Skin of body (tissue), 2 donors: Measurements from ENCODE around the gene SDE2. TPM values are rescaled to one million over a fixed set of nuclear protein-coding genes. Genes with fewer than 3 reads are reported as not detected.
"Not testable (repeated sequence)": the region's sequence is repeated elsewhere in the genome, so short reads cannot be mapped to it uniquely, and the experiment has no call there.

Experiments
- DNase-seq: peaks from one replicate; lab custom pipeline; 2025; lab: John Stamatoyannopoulos, UW
- total RNA-seq: library from RNA; depleted of rRNA; stranded (reverse); fragments of >200 nt; gene quantifications from one replicate; pipeline ENCODE4 v1.2.3, GENCODE V29; 2014

SDE2 gene
- total RNA-seq, 1 donor from 2014 or later: 35.0 TPM

DNA sequence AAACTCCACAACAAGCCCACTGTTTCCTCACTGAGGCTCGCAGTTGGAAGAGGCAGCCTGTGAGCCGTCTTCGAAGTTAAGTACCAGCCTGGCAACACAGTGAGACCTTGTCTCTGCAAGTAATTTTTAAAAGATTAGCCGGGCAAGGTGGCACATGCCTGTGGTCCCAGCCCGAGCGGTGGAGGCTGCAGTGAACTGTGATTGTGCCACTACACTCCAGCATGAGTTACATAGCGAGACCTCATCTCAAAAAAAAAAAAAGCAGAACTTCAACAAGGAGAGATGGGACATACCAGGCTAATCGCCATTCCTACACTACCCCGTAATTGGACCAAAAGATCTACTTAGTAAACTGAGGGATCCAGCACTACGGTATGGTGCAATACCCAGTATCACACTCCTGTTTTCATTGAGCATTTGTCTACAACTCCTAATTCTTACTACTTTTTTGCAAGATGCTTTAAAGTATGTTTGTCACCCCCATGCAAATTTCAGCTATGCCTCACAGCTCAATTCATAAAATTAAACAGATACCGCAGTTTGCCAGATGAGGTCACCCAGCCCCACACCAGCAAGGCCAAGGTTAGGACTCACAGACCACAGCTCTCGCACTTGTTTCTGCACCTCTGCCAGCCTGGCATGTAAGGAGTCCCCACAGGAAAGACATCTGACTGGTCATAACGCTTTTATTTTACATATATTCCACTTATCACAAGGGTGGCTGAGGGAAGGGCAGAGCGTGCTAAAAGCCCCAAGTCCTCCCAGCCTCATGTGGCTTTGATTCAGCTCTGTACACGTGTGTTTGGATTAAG is 21.0 kb downstream of the SDE2 start:
- no peak for DNase-seq

- DNase-seq: not testable (repeated sequence)
These were observed 24.0 kb downstream of the SDE2 start for GRCh38 chr1:225975146-225975545.

DNA sequence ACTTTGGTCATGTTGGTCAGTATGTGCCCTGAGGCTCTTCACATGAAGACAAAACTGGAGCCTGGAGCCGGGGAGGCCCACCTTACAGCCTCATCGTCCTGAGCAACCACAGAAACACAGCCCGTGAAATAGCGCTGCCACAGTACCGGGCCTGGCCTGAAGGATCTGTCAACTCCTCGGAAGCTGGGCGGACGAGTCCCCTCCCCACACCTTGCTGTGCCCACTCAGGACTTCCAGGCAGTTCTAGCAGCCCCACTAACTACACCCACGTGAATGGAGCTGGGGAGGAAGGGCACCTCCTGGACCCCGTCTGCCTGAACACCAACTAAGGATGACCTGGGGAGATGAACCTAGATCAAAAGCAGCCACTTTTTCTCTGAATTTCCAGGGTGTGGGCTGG is 24.7 kb downstream of the SDE2 start:
- no peak for DNase-seq

GRCh38 chr1:225973158-225973557 is 26.0 kb downstream of the SDE2 start:
- DNase-seq: no peak

DNA sequence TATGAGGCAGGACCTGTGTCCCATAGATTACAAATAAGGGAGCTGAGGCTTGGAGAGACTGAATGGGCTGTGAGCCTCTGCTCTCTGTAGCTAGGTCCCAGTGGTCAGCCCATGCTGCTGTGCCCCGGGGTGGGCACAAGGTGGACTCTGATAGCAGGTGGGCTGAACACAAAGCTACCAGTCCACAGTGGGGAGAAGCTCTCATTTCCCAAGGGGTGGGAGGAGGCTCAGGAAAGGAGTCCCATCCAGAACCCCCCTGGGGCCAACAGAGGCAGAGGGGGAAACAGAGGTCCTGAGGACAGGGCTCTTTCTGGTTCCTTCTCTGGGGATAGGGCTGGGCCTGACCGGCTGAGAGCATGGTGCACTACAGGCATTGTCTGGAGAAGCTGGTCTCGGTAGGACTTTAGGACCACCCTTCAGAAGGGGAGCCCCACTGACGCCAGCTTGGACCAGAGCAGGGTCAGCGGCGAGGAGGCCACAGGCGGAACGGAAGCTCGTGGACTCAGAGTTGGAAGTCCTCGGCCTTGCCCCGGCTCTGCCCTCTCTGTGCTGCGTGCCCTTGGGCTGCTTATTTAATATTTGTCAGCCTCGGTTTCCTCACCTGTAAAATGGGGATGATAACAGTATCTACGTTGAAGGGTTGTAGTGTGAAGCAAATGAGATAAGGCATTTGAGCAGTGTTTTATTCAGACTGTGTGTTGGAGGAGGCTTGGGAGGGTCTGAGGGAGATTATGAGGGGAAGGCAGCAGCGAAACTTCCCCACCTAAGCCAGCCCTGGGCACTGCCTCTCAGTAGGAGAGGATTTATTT is 26.6 kb downstream of the SDE2 start:
- DNase-seq: no peak

- not testable (repeated sequence) for DNase-seq
These were observed 28.5 kb downstream of the SDE2 start for GRCh38 chr1:225970592-225971157.

GRCh38 chr1:225969751-225970150 is 29.4 kb downstream of the SDE2 start:
- not testable (repeated sequence) for DNase-seq

DNA sequence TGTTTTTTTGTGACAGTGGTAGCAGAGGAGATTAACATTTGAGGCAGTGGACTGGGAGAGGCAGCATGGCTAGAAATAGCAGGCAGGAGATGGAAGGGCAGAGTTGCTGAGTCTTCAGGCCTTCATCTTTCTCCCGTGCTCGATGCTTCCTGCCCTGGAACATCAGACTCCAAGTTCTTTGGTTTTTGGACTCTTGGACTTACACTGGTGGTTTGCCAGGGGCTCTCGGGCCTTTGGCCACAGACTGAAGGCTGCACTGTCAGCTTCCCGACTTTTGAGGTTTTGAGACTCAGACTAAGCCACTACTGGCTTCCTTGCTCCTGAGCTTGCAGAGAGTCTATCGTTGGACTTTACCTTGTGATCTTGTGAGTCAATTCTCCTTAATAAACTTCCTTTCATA is 33.9 kb downstream of the SDE2 start:
- no peak for DNase-seq

GRCh38 chr1:225963735-225964530 is 35.2 kb downstream of the SDE2 start:
- no peak for DNase-seq

GRCh38 chr1:225962440-225962975 is 36.6 kb downstream of the SDE2 start:
- no peak for DNase-seq

GRCh38 chr1:225961659-225962439 is 37.3 kb downstream of the SDE2 start:
- DNase-seq: no peak

GRCh38 chr1:225958041-225958440 is 41.1 kb downstream of the SDE2 start:
- no peak for DNase-seq

DNA sequence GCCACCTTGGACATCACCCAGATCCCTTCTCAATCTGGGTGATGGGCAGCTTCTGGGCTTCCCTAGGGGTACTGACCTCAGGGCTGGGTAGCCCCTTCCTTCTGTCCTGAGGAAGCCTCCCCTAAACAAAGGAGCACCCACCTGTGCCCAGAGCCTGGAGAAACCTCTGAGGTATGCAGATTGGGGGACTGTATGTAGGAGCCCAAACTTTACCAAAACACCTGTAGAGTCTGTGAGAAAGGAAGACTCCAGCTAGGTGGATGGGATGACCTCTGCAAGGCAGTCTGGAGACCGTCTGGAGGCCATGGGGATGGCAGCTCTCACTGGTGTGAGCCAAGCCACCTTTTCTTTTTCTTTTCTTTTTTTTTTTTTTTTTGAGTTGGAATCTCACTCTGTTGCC is 44.4 kb downstream of the SDE2 start:
- DNase-seq: no peak

DNA sequence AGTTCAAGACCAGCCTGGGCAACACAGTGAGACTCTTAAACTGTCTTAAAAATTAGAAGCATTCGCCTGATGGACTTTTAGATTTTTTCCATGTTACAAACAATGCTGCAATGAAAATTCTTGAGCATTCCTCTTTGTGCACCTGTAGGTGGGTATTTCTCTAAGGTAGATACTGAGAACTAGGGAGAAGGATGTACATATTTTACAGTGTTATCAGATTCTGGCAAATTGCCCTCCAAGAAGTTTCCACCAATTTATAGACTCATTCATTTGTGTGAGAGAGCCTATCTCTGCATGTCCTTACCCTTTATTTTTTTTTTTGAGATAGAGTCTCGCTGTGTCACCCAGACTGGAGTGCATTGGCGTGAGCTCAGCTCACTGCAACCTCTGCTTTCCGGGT is 45.8 kb downstream of the SDE2 start:
- no peak for DNase-seq

- DNase-seq: no peak
These were observed 48.1 kb downstream of the SDE2 start for GRCh38 chr1:225950905-225951497.

DNA sequence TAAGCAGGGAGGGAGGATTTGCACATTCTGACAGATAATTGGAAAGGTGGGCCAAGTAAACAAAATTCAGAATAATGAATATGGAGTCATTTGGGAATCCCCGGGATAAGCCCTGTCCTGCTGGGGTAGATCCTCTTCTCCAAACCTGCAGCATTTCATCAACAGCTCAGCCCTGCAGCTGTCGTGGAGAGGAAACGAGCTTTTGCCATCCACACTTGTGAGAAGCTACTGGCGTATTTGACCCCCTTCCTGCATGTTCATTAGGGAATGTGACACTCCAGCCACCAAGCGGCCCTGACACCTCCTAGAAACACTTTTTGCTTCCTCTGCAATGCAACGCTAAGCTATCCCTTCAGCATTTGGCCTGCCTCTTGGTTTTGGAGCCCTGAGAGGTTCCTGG is 50.1 kb downstream of the SDE2 start:
- DNase-seq: no peak

DNA sequence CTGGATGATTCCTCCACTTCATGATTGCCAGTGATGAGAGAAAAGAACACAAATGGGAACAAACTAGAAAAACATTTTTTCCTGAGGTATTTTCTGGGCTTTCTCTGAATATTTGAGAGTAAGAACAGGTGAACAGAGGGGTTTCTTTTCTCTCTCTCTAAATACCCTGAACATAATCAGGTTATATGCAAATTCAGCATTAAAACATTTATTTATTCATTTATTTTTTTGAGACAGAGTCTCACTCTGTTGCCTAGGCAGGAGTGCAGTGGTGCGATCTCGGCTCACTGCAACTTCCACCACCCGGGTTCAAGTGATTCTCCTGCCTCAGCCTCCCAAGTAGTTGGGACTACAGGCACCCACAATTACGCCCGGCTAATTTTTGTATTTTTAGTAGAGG is 52.3 kb downstream of the SDE2 start:
- DNase-seq: no peak

DNA sequence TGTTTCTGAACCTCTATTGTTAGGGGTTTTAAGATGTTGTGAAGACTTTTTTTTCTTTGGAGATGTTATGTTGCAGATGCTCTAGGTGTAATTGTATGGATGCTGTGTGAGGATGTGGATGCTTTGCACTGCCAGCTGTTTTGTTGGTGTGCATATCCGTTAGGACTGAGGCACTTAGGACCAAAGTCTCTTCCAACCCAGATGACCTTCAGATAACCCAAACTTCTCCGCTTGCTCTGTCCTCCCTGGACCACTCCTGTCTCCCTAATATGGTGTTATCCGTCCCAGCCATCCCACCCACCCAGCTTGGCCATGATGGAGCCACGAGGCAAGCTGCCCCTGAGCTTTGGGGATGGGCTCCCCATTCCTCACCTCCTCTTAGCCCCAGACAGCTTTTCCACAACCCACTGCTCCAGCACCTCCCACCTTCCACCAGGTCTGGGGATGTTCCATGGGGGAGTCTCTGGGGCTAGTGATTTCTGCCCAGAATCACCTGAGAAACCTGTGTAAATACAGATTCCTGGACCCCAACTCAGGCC is 53.0 kb downstream of the SDE2 start:
- DNase-seq: no peak

DNA sequence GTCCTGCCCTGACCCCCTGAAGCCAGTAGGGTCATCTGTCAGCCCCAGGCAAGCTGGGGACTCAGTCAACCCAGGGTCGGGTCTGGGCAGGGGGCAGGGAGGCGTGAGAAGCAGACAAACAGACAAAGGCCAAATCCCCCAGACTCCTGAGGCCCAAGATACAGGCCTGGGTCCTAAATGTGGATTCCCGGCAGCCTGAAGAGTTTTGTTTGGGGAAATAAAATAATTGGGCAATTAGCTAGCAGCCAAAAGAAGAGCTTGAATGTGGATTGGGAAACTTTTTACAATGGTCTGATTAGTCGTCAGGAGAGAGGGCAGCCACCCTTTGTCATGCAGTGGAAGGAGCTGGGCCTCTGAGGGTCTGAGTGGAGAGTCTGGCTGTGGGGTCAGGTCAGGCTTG is 53.6 kb downstream of the SDE2 start:
- no peak for DNase-seq

DNA sequence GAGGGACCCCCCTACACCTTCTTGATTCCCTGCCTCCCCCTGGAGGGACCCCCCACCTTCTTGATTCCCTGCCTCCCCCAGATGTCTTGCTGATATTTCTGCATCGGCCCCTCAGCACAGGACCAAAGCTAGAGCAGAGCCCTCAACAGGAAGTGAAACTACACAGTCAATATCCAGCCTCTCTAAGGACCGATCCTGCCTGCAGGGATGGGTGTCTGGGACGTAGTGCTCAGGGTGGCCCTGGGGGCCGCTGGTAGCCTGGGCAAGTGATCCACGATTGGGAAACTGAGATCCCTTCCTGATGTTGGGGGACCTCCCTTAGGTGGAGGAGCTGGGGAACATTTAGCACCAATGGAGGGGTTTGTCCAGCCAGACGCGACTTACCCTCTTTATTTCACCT is 54.2 kb downstream of the SDE2 start:
- no peak for DNase-seq
